ENCODE measurements around the gene TIMP2.

GRCh38 chr17:78912082-78912481 lies 13.1 kb downstream of the TIMP2 start:
- TF ChIP-seq YY1 (IDR thresholded peaks at IDR 0.05; ENCODE audit: insufficient read depth, insufficient read length) (no peak), ZNF274 (IDR thresholded peaks at IDR 0.05; ENCODE audit: low read depth, low read length) (no peak)

Data from NT2/D1 (cell line).